HG02981 (cell line): ENCODE data around the gene ATRN.
A peak's percentile ranks its signal among the peaks of the same experiment; 100 is the strongest.

ENCODE experiments used
- ATAC-seq: cut with Tn5 transposase; IDR thresholded peaks from one replicate; pipeline ENCODE4 v1.9.1; 2021; ENCODE audit warnings: mild to moderate bottlenecking, moderate library complexity; ENCODE audit not compliant: unreplicated experiment

Gene ATRN

DNA sequence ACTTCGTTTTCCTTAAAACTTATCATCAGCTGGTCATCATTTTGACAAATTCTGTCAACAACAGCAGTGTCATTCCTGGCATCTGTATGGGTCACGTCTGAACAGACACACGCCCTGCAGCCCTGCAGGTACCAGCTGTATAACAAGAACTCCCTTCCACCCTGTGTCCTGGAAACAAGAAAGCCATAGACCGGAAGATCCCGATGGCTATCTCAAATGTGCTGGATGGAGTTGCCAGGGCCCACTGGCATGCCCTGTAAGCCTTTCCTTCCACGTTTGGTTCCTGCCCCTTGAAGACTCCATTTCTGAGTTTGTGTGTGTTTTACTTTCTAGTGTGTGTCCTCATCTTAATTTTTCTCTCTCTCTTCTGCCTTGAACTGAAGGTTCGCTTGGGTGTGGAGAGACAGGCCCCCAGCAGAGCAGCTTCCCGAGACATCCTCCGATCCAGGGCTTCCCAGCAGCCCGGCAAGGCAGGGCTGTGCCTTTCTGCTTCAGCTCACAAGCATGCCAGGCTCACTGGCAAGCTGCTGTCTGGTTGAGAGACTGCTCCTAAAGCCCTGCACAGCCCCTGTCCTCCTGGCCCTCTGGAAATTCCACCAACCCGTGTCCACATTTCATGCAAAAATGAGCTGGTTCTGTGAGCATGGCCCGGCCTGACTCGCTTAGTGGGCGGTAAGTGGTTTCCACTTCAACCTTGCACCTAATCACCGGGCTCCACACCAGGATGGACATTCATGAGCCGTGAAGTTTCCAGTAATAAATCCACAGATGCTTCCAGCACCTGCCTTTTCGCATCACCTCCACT, 183.7 kb downstream of the ATRN start:
- no peak for ATAC-seq

DNA sequence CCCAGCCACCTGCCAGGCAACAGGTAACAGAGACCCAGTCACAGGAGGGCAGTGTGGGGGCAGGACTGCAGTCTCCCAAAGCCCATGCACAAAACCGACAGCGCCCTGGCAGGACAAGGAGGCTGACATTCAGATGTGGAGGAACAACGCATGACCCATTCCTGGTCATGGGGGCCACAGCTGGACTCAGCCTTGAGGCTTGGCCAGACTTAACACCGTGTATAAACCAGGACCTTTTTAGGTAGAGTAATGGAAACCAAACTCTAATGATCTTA, 184.2 kb downstream of the ATRN start:
- ATAC-seq = no peak

DNA sequence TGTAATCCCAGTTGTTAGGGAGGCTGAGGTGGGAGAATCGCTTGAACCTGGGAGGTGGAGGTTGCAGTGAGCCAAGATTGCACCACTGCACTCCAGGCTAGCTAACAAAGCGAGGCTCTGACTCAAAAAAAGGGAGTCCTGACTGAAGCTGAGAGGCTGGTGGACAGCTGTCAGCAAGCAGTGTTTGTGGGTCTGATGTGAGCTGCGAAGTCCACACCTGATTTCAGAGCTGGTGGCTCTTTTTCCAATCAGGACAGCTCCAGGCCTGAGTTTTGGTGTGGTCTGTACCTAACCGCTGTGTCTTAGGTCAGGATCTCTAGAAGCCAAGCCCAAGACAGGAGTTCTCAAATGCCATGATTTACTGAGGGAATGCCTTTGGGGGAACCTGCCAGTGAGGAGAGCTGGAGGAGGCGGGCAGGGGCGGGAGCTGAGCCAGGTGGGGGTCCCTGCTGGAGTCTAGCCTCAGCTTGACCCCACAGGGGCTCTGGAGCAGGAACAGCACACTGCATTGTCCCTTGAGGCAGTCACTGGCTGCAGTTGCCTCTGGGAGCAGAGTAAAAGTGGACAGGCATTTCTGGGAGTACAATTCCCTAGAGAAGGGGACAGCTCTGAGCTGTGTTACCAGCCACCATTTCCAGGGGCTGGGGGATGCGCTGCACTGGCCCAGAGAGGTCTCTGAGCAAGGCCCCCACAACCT, 187.3 kb downstream of the ATRN start:
- no peak for ATAC-seq

GRCh38 chr20:3658716-3659491, 188.1 kb downstream of the ATRN start:
- ATAC-seq = peak; percentile 89

DNA sequence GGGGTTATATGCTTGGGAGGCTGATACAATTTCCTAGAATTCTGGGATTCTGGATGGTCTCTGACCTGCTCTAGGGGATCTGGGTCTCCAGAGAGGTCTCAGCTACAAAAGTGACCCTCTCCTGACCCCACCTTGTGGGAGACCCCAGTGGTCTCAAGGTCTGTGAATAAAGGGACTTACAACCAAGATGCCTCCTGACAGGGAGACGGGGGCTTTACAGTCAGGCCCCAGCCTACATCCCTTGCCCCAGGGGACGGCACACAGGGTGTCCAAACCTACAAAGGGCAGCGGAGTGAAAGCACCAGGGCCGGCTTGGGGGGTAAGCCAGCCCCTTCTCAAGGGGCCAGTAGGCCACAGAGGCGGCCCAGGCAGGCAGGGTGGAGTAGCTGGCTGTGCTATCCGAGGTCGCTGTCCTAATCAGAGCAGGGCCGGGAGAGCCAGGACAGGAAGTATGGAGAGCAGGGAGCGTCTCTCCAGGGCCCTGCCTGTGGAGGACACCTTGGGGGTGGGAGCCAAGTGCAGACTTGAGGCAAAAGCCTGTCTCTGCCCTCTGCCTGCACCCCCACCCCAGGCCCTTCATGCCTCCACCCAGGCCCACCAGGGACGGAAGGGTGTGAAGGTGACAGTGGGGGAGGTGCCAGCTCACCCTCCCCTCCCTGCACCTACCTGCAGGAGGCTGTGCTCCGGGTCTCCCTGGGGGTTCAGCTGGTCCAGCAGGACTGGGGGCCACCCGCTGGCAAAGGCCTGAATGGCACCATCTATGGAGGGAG, 188.9 kb downstream of the ATRN start:
- ATAC-seq = no peak

DNA sequence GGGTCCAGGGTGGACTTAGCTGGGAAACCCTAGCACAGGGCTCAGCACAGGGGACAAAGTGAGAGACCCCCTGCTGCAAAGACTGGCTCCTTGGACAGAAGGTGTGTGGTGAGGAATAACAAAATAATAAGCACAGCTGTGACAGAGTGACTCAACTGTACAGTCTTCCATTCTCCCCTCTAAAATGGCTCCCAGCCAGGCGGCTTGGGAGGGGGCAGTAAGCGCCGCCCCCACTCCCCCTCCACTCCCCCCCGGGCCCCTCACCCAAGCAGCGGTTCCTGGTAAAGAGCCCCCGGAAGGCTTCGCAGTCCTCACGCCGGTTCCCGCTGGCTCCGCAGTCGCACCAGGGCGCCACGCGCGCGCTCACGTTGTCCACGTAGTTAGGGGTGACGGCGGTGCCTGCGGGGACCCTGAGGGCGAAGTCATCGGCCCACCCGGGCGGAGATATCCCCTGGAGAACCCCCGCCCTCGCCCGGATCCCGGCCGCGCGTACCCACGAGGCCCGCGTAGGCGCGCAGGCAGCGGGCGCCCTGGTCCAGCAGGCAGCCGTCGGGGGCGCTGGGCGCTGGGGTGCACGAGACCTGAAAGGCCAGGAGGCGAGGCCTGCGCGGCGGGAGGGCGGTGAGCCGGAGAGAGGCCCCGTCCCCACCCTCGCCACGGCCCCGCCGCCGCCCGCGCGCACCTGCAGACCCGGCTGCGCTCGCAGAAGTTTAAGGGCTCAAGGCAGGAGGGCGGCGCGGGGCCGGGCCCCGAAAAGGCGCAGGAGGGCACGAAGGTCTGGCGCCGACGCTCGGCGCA, 189.6 kb downstream of the ATRN start:
- ATAC-seq = no peak

GRCh38 chr20:3661060-3661813, 190.4 kb downstream of the ATRN start:
- no peak for ATAC-seq

DNA sequence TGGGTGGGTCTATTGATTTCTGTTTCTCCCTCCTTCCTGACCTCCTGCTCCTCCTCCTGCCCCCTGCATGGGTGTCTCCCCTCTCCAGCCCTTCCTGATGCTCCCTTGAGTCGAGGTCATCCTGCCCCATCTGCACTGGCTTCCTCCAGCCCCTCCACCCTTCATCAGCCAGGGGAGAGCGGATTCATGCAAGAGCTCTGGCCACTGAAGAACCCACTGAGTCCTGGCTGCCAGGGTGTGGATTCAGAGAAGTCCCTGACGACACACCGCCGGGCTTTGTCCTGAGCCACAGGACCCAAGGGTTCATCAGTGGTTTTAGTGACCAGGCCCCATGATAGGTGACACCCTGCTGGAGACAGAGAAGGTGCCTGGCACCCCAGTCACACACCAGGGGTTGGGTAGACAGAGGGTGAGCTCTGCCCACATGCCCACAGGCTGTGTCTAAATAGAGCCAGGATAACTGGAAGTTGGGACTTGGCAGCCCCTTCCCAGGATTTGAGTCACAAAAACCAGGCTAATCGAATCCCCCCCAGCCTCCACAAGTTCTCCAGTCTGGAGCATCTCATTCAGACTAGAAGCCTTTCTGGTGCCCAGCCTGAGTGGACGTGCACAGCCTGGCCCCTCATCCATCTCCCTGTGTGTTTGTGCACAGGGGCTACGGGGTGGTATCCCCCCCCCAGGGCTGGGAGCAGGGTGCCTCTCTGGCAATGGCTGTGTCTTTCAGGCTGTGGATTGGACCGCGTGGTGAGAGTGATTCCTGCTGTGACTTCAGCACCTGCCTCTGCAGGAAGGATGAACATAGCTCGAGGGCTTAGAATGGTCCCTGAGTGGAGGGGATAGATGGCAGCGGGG, 191.2 kb downstream of the ATRN start:
- ATAC-seq = no peak

- ATAC-seq = no peak
These were observed 192.3 kb downstream of the ATRN start, which contains the start of gene GFRA4 for GRCh38 chr20:3663031-3663701. Gene GFRA4 (minus strand): TSS chr20:3663399. CDS start chr20:3663399, 0 bp downstream.

DNA sequence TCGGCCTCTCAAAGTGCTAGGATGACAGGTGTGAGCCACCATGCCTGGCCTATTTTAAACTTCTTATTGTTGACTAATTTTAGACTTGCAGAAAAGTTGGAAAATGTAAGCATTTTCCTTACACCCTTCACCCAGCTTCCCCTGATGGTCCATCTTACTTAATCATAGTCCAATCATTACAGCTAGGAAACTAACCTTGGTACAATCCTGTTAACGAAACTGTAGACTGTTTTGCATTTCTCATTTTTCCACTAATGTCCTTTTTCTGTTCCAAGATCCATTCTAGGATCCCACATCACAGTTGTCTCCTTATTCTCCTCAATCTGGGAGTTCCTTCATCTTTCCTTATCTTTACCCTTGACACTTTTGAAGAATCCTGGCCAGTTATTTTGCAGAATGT, 193.0 kb downstream of the ATRN start:
- ATAC-seq = no peak

- ATAC-seq = no peak
These were observed 196.7 kb downstream of the ATRN start for GRCh38 chr20:3667434-3668037.

DNA sequence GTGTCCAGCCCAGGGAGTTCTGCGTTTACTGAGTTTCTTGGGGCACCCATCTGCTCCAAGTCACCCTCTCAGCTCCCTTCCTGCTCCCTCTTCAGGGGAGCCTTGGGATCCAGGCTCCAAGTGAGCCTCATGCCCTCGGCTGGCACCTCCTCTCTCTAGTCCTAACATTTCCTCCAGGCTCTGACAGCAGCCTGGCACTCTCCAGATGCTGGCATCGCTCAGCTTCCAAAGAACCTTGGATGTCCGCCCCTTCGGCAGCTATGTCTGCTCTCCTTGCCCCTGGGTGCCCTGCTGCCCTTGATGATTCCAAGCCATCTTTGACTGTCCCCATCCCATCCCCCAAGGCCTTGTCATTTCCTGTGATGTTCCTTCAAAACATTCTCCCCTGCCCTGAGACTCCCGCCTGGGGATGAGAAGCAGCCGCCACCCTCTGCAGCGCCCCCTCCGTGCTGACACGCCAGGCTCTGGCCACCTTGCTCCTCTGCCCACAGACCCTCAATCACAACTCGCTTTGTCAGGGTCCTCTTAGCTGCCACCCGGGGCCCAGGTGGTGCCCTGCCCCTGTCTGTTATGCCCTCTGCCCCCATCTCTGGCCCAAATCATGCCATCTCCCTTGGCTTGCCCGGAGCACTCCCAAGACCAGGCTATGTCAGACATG, 199.0 kb downstream of the ATRN start:
- no peak for ATAC-seq

DNA sequence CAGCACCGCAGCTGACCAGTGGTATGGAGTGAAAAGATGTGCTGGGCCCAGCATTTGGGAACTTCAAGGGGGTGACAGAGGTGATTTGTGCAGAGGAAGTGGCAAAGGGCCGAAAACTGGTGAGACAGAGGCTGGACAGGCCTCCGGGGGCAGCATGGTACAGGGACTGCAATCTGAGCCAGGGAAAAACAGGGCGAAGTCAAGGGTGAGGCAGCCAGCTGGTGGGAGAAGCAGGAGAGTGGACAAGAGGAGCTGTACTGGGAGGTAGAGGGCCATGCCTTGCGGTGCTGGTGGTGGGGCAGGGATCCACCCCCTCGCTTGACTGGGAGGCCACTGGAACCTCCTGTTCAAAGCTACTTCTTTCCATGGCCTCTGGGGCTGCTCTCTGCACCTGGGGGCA, 199.7 kb downstream of the ATRN start:
- no peak for ATAC-seq

GRCh38 chr20:3670945-3671344, 200.1 kb downstream of the ATRN start:
- no peak for ATAC-seq

DNA sequence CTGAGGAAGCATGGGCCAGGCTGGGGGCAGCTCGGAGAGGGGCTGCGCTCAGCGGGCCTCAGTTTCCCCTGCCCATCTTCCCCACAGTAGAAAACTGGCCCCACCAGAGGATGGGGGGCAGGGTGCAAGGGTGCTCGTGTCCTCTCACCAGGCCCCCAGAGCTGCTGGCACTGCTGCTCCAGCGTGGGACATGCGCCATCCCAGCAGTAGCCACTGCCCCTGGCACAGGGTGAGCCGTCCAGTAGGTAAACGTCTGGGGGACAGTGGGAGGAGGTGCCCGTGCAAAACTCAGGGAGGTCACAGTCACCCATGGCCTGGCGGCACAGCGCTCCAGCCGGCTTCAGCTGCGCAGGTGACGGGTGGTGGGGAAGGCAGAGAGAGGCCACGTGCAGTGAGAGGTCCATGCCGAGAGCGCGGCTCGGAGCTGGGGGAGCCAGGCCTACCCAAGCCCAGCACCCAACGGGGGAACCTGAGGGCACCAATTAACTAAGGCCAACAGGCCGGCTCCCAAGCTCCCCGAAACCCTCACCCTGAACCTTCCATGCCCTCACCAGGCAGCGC, 201.2 kb downstream of the ATRN start:
- ATAC-seq = no peak

GRCh38 chr20:3672547-3673171, 201.8 kb downstream of the ATRN start:
- ATAC-seq = no peak
